ENCODE results near the gene IFNAR1. TPM values are rescaled to one million over a fixed set of nuclear protein-coding genes. Genes with fewer than 3 reads are reported as not detected.

IFNAR1 gene
- total and polyA plus RNA-seq, 8 donors, result 29.2 to 71.3 (median 34.0) TPM

DNA sequence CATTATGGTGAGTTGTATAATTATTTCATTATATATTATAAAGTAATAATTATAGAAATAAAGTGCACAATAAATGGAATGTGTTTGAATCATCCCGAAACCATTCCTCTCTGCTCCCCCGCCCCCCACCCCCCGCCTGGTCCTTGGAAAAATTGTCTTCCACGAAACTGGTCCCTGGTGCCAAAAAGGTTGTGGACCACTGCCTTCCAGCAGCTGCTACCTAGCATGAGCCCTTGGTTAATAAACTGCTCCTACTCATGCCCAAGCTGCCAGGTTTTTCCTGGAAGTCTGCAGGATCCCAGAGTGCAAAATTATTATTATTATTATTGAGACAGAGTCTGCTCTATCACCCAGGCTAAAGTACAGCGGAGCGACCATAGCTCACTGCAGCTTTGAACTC lies 71.7 kb downstream of the IFNAR1 start:
- peaks cover 7 to 90% of the 10 kb centered on the region in 2 donors for H3K4me1 ChIP-seq
- no peaks in the 10 kb centered on the region for H3K9me3 ChIP-seq
- intact Hi-C loops (cut with DNase I), result no loop called here
- ATAC-seq (no peak), DNase-seq (no peak)
- peak overlapping the region in 1 of 2 donors; percentile 57 for H3K27ac ChIP-seq
- no peaks in the 10 kb centered on the region for H3K27me3 ChIP-seq
- no peak overlapping the region for H3K4me3 ChIP-seq
- no peaks in the 10 kb centered on the region for H3K36me3 ChIP-seq
- TF ChIP-seq, protein P1, sequence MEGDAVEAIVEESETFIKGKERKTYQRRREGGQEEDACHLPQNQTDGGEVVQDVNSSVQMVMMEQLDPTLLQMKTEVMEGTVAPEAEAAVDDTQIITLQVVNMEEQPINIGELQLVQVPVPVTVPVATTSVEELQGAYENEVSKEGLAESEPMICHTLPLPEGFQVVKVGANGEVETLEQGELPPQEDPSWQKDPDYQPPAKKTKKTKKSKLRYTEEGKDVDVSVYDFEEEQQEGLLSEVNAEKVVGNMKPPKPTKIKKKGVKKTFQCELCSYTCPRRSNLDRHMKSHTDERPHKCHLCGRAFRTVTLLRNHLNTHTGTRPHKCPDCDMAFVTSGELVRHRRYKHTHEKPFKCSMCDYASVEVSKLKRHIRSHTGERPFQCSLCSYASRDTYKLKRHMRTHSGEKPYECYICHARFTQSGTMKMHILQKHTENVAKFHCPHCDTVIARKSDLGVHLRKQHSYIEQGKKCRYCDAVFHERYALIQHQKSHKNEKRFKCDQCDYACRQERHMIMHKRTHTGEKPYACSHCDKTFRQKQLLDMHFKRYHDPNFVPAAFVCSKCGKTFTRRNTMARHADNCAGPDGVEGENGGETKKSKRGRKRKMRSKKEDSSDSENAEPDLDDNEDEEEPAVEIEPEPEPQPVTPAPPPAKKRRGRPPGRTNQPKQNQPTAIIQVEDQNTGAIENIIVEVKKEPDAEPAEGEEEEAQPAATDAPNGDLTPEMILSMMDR (IDR thresholded peaks at IDR 0.05), result no peak

DNA sequence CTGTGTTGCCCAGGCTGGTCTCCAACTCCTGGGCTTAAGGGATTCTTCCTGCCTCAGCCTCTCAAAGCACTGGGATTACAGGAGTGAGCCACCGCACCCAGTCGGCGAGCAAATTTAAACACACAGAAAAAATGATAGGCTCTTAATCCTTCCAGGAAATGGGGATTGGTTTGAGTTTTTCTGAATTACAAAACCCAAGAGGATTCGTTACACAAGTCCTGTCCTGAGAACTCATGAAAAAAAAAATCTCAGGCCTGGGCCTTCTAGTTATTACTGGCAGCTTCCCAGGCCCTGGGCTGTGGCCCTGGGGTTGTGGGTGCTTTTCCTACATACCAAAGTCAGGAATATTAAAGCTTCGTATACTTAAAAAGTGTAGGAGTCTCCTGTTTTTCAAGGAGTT lies 72.2 kb downstream of the IFNAR1 start:
- TF ChIP-seq, protein P1 (IDR thresholded peaks at IDR 0.05), result no peak
- Histone ChIP-seq H3K27me3 (no peaks in the 10 kb centered on the region), H3K36me3 (no peaks in the 10 kb centered on the region), H3K4me1 (peaks cover 7 to 87% of the 10 kb centered on the region in 2 donors), H3K9me3 (no peaks in the 10 kb centered on the region), H3K4me3 (no peak overlapping the region), H3K27ac (peak overlapping the region; percentile 24 to 57)
- DNase-seq, result no peak
- intact Hi-C loops (cut with DNase I), result no loop called here
- ATAC-seq, result peak; percentile 11

DNA sequence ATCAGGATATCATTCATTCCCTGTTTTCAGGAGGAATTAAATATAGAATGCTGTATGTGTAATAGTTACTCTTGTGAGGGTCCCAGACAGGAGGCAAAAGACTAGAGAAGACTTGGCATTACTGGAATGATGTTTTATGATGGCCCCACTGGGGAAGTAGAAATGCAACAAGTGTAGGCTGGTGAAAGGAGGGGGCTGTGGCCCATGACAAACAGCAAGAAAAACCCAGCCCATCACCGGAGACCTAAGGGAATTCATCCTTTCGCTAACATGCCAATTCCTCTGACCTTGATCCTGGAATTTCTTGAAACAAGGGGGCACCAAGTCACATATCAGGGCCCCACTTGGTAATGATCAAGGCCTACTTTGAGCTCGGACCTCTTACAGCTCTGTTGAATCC lies 72.9 kb downstream of the IFNAR1 start:
- Histone ChIP-seq H3K36me3 (no peaks in the 10 kb centered on the region), H3K4me1 (peaks cover 7 to 80% of the 10 kb centered on the region in 2 donors), H3K27ac (peak overlapping the region in 1 of 2 donors; percentile 57), H3K27me3 (no peaks in the 10 kb centered on the region), H3K9me3 (no peaks in the 10 kb centered on the region), H3K4me3 (no peak overlapping the region)
- TF ChIP-seq, protein P1 (IDR thresholded peaks at IDR 0.05), result no peak
- ATAC-seq, result no peak
- DNase-seq, result no peak
- intact Hi-C loops (cut with DNase I), result no loop called here

DNA sequence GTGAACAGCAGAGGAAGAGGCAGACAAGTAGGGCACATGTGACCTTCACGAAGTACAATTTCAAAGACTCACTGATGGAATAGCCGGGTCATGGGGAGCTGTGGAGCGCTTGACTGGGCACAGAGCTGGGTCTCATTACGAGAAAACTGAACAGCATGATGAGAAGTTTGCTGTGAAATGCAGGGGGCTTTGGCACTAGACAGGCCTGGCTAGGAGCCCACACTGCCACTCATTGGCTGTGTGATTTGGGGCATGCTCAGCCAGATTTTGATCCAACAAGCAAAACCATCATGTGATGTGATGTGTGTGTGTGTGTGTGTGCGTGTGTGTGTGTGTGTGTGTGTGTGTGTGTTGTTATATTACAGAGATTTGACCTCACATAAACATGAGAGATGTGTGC lies 73.6 kb downstream of the IFNAR1 start:
- H3K9me3 ChIP-seq, result no peaks in the 10 kb centered on the region
- peaks cover 7 to 73% of the 10 kb centered on the region in 2 donors for H3K4me1 ChIP-seq
- no peak for ATAC-seq
- H3K36me3 ChIP-seq, result no peaks in the 10 kb centered on the region
- TF ChIP-seq, protein P1 (IDR thresholded peaks at IDR 0.05), result no peak
- no peaks in the 10 kb centered on the region for H3K27me3 ChIP-seq
- H3K27ac ChIP-seq, result no peak overlapping the region
- DNase-seq, result no peak
- no peak overlapping the region for H3K4me3 ChIP-seq
- intact Hi-C loops (cut with DNase I), result no loop called here

DNA sequence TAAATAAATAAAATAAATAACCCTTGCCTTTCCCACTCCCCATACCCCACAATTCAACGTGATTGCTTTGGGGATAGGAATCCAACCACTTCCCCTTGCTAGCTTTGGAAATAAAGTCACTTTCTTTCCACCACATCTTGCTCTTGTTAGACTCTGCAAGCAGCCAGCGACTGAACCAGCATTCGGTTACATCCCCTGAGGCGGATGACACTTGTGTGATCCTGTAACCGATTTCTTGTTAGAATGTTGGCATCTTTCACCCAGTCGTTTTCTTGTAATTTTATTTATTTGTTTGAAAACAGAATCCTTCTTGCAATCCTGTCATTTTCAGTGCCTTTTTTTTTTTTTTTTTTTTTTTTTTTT lies 76.8 kb downstream of the IFNAR1 start:
- no peak for DNase-seq
- ATAC-seq, result no peak
- H3K27ac ChIP-seq, result peak overlapping the region; percentile 96 to 99
- peaks cover 19 to 64% of the 10 kb centered on the region in 2 donors for H3K4me1 ChIP-seq
- H3K9me3 ChIP-seq, result no peaks in the 10 kb centered on the region
- intact Hi-C loops (cut with DNase I), result no loop called here
- TF ChIP-seq, protein P1 (IDR thresholded peaks at IDR 0.05), result no peak
- no peak overlapping the region for H3K4me3 ChIP-seq
- H3K36me3 ChIP-seq, result peaks cover 0 to 9% of the 10 kb centered on the region in 2 donors
- no peaks in the 10 kb centered on the region for H3K27me3 ChIP-seq

All from left lung (tissue), 10 donors.